ENCODE results near the gene ATP2B1.

DNA sequence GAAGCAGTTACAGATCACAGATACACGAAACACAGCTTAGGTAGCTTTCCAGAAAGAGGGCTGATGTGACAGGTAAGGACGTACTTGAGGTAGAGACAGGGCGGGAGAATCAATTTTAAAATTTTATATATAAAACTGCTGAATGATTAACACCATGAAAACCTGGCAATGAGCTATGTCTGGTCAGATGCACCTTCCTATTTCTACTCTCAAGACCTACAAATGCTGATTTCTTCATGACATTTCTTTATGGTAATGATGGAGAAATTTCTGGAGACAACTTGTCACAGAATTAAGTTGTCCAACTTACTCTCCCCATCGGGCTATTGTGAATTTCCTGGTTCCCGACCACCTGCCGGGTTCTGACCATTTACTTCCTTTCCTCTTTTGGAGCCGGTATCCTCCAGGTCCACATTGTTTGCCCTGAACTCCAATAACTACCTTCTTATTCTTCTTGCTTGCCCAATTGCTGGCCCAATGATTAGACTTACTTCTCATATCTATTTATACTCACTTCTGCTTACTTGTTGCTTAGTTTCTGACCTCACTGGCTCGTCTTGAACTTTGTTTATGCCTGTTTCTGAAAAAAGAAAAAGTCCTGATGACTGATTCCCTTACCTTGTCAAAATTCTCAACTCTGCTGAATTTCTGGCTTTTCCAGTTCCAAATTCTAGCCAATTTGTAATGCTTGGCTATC, 12.8 kb upstream of the ATP2B1 start:
- TF ChIP-seq SUZ12 (IDR thresholded peaks at IDR 0.05; ENCODE audit: extremely low read depth, insufficient read depth, insufficient read length), result no peak
- TF ChIP-seq ZNF274 (IDR thresholded peaks at IDR 0.05; ENCODE audit: low read depth, low read length), result no peak
